HG02973 (cell line): ENCODE data around the gene FOXM1.
A peak's percentile ranks its signal among the peaks of the same experiment; 100 is the strongest.
"Not testable (repeated sequence)": the region's sequence is repeated elsewhere in the genome, so short reads cannot be mapped to it uniquely, and the experiment has no call there.

ENCODE experiments used
- ATAC-seq: cut with Tn5 transposase; IDR thresholded peaks from one replicate; pipeline ENCODE4 v1.9.1; 2021; ENCODE audit warnings: moderate library complexity; ENCODE audit not compliant: unreplicated experiment

The FOXM1 gene

GRCh38 chr12:2886768-2887450 is 9.9 kb upstream of the FOXM1 start:
- ATAC-seq: no peak

GRCh38 chr12:2884810-2885209 is 7.8 kb upstream of the FOXM1 start:
- no peak for ATAC-seq

DNA sequence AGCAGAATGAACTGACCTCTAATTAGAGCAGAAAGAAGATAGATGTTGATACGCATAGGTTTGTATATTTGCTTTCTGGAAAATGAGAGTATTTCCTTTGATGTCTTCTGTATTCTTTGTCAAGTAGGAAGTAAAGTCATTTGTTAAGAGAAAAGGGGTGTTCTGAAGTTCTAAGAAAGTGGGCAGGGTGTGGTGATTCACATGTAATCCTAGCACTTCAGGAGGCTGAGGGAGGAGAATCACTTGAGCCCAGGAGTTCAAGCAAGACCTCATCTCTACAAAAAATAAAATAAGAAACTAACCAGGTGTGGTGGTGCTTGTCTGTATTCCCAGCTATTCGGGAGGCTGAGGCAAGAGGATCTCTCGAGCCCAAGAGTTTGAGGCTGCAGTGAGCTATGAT is 2.9 kb upstream of the FOXM1 start:
- no peak for ATAC-seq

DNA sequence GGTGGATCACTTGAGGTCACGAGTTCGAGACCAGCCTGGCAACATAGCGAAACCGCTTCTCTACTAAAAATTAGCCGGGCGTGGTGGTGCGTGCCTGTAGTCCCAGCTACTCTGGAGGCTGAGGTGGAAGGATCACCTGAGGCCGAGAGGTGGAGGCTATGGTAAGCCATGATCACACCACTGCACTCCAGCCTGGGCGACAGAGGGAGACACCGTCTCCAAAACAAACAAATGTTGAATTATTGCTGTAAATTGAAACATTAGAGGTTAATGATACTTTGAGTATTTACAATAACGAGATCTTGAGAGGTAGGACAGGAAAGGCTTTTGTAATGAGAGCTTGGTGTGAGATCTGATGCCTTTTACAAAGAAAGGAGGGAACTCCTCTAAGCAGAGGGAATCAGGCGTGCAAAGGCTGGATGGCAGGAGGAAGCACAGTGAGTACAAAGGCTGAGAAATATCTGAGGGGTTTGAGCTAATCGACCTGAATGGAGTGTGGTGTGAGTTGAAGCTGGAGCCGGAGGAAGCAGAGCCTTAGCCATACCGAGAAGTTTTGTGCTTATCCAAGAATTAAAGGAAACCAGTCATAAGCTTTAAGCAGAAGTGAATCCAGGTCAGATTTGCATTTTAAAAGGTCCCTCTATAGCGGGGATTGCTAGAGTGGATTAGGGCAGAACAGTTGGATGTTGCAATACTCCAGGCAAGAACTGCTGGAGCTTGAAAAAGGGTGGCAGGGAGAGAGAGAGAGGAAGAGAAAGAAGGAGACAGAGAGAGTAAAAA is 1.2 kb upstream of the FOXM1 start:
- no peak for ATAC-seq

GRCh38 chr12:2876431-2877046 is 435 bp downstream of the FOXM1 start:
- peak; percentile 34 for ATAC-seq

DNA sequence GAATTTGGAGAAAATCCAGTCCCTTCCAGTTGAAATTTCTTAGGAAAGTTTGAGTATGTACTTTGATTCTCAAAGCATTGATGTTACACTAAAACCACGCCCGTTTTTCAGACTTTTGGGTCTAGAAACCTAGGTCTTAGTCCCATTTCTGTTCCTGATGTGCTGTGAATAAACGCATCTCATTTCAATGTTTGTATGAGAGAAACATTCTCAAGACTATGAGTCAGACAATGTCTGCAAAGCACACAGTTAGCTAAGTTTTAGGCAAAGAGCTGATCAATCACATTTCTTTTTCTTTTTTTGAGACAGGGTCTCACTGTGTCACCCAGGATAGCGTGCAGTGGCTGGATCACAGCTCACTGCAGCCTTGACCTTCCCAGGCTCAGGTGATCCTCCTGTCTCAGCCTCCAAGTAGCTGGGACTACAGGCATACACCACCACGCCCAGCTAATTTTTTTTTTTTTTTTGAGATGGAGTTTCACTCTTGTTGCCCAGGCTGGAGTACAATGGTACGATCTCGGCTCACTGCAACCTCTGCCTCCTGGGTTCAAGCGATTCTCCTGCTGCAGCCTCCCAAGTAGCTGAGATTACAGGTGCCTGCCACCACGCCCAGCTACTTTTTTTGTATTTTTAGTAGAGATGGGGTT is 7.9 kb downstream of the FOXM1 start:
- not testable (repeated sequence) for ATAC-seq

DNA sequence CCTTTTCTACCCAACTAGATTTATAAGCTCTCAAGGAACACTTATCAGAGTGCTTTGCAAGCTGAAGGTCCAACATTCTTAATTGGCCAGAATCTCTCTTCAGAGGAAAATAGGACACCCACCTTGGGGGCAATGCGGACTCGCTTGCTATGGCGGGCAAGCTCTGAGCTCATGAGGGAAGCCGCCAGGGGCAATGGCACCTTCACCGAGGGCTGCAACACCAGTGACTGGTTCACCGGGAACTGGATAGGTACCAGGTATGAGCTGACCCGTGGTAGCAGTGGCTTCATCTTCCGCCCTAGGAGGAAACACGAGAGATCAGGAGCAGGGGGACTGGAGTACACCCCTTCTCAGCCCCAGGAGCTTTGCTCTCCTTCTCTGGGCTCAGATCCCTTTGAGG is 12.8 kb downstream of the FOXM1 start:
- ATAC-seq: no peak

- ATAC-seq: not testable (repeated sequence)
Observed at GRCh38 chr12:2863402-2863801, 13.6 kb downstream of the FOXM1 start.

- no peak for ATAC-seq
Observed at GRCh38 chr12:2862876-2863275, 14.1 kb downstream of the FOXM1 start.

- no peak for ATAC-seq
Observed at GRCh38 chr12:2860170-2860569, 16.8 kb downstream of the FOXM1 start.

DNA sequence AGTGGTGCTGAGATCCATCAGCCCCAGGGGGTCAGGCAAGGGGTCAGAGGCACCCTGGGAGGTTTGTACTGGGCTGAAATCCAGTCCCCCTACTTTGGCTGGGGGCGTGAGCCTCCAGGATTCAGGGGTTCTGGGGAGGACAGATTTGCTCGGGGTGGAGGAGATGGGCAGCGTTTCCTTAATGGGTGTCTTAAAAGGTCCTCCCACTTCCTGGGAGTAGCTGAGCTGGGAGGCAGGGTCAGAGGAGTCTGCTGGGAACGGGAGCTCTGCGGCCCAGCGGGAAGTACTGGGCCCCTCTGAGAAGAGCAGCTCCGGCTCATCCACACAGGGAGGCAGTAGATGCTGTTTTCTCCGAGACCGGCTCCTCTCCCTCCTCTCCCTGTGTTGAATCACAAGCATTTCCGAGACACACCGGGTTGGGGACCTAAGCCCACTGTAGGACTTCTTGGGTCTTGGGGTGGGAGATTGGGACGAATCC is 18.0 kb downstream of the FOXM1 start:
- ATAC-seq: no peak

- ATAC-seq: no peak
Observed at GRCh38 chr12:2858334-2858733, 18.6 kb downstream of the FOXM1 start.

- no peak for ATAC-seq
Observed at GRCh38 chr12:2857576-2857975, 19.4 kb downstream of the FOXM1 start.

DNA sequence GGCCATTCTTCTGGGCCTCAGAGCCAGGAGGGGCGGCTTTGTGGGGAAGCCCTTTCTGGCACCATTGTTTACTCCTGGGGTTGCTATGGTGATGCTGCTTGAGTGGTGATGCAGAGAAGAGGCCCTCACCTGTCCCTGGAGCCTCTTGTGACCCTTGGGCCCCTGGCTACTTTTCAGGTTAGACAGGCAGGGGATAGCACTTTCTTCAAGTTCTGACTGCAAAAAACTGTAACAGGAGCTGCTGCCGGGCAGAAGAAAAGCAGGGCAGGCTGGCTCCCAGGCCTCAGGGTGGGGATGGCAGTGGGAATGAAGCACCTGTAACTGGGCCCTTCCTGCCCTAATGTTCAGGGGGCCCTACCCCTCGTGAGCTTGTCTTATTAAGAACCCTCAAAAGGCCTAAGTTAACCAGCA is 19.9 kb downstream of the FOXM1 start, which contains the start of gene TEX52:
Gene TEX52, minus strand, starts transcription at position 19 of the 411 bp plus-strand sequence. Its CDS starts 13 bp downstream, at position 6.
- ATAC-seq: no peak

DNA sequence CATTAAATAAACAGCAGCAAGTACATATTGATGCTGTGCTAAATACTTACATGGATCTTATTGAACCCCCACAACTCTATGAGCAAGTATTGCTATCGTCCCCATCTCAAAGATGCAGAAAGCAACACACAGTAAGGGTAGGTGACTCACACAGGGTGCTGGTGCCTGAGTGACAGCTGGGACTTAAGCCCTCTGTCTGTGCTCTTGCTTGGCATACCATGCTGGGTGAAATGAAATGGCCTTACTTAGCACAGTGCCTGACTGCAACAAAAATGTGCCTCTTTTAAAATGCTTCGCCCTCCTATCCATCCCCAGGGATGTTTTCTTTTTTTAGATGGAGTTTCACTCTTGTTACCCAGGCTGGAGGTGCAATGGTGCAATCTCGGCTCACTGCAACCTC is 20.9 kb downstream of the FOXM1 start:
- no peak for ATAC-seq

DNA sequence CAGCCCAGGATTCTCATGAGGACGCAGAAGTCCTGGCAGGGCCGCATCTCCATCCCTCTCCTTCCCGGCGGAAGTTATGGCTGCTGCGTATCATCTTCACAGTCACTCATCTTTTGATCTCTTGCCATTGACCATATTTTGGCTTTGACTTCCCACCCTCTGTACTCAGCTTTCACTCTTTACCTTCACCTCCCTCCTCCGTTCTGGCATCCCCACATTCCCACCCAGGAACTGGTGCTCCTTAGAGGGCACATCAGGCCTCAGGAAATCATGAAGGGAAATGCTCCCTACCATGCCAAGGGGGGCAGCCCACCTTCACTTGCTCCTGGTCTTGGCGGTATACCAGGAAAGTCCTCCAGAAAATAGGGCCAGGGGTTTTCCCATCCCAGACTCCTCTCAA is 21.4 kb downstream of the FOXM1 start:
- ATAC-seq: no peak

GRCh38 chr12:2854669-2855453 is 22.1 kb downstream of the FOXM1 start:
- ATAC-seq: no peak

DNA sequence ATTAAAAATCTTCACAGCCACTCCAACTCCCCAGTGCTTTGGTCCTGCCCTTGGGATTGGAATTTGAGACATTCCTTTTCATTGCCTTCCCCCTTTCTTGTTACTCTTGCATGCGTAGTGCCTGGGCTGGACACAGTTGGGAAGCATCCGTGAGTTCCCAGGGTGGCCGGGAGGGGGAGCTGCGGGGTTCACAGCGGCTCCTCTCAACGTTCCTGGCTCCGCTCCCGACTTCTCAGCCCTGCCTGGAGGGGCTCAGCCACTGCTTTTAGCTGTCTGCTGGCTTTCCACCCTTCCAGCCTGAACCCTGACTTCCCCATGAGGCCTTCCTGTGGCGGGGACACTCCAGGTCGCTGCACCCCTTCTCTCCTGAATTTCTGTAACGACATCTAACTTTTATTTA is 23.3 kb downstream of the FOXM1 start:
- no peak for ATAC-seq

DNA sequence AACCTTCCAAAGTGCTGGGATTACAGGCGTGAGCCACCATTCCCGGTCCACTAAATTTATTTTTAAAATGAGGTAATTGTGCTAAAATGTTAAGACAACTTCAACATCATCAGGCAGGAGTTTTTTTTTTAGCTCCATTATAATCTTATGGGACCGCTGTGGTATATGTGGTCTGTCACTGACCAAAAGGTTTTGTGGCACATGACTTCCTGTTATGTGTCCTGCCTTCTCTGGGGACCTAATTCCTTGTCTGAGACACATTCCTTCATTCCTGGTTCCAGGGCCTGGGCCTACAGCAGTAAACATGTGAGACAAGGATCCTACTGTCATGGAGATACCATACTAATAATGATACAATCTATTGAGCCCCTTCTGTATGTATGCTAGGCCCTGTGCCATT is 25.0 kb downstream of the FOXM1 start:
- ATAC-seq: no peak

DNA sequence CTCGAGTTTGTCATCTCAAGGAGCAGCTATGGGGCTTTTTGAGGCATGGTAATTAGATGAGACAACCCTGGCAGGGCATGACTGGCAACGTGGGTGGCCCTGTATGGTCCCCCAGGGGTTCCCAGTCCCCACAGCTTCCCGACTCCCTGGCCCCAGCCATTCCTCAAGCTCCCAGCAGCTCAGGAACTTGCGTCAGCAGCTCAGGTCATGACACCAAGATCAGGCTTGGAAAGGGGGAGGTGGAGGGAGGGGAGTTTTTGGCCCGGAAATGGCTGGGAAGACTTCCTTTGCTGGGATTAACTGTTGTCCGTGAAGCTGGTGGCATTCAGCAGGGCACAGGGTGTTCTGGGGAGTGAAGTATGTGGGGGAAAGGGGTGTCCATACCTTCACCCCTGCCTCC is 31.7 kb downstream of the FOXM1 start:
- no peak for ATAC-seq

DNA sequence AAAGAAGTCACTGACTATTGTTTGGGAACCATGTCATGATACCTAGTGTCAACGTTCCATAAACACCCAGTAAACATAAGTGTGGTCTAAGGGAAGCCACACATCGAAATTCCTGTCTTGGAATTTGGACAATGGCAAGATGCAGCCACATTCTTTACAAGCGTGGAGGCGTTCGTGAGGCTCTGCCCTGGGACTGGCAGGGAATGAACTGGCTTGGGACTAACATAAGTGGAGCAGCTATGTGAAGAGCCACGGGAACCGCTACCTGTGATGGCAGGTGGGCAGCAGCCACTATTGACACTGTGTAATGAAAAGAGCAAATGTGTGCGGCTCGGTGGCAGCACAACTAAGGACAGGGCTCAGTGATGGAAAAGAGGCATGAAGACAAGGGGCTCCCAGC is 32.2 kb downstream of the FOXM1 start:
- ATAC-seq: no peak
